ENCODE results near the gene ZNF544.
"Not testable (repeated sequence)": the region's sequence is repeated elsewhere in the genome, so short reads cannot be mapped to it uniquely, and the experiment has no call there.

The ZNF544 gene

GRCh38 chr19:58252102-58252685 lies 23.5 kb downstream of the ZNF544 start:
- no peak for DNase-seq

DNA sequence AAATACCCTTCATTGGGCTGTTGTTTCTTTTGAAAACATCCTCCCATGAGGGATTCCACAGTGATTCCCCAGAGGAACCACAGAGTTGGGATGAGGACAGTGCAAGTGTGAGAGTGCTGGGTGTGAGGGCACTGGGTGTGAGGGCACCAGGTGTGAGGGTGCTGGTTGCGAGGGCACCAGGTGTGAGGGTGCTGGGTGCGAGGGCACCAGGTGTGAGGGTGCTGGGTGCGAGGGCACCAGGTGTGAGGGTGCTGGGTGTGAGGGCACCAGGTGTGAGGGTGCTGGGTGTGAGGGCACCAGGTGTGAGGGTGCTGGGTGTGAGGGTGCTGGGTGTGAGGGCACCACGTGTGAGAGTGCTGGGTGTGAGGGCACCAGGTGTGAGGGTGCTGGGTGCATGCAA lies 29.5 kb downstream of the ZNF544 start:
- DNase-seq = not testable (repeated sequence)

GRCh38 chr19:58261600-58261967 lies 32.9 kb downstream of the ZNF544 start:
- no peak for DNase-seq

DNA sequence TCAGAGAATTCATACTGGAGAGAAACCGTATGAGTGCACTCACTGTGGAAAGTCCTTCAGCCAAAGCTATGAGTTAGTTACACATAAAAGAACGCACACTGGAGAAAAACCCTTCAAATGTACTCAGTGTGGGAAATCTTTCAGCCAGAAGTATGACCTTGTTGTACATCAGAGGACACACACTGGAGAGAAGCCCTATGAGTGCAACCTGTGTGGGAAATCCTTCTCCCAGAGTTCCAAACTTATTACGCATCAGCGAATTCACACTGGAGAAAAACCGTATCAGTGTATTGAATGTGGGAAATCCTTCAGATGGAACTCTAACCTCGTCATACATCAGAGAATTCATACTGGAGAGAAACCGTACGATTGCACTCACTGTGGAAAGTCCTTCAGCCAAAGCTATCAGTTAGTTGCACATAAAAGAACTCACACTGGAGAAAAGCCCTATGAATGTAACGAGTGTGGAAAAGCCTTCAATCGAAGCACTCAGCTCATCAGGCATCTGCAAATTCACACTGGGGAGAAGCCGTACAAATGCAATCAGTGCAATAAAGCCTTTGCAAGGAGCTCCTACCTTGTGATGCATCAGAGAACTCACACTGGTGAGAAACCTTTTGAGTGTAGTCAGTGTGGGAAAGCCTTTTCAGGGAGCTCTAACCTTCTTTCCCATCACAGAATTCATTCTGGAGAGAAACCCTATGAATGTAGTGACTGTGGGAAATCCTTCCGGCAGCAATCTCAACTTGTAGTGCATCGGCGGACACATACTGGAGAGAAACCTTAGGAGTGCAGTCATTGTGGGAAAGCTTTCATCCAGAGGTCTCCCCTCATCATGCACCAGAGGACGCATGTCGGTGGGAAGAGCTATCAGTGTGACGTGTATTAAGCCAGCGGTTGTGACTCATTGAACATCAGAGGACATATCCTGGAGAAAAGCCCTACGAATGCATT lies 33.5 kb downstream of the ZNF544 start:
- DNase-seq = no peak

- DNase-seq = no peak
Observed at GRCh38 chr19:58262922-58263296, 34.2 kb downstream of the ZNF544 start.

GRCh38 chr19:58265100-58265499 lies 36.4 kb downstream of the ZNF544 start:
- no peak for DNase-seq

- no peak for DNase-seq
Observed at GRCh38 chr19:58268344-58268743, 39.6 kb downstream of the ZNF544 start.

DNA sequence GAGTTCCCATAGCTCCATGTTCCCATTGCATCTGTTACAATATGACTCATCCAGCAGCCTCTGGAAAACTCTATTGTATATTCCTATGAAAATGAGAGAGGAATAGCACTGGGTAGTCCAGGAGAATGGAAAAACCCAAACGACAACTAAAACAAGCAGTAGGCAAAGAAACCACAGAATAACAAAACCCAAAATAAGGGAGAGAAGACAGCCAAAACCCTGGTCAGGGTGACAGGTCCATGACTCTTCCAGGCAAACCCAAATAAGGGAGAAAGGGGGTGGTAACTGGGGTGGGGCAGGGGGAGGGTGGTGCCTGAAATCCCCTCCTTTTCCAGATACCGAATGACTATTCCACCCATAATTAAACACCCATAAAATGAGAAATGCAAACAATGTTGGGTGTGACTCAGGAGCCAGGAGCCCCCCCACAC lies 46.1 kb downstream of the ZNF544 start:
- peak in 10 of 58 donors; percentile 1 to 49 (median 8) for DNase-seq

- no peak for DNase-seq
Observed at GRCh38 chr19:58275564-58275963, 46.9 kb downstream of the ZNF544 start.

GRCh38 chr19:58277197-58277596 lies 48.5 kb downstream of the ZNF544 start:
- DNase-seq = no peak

GRCh38 chr19:58277748-58278540 lies 49.2 kb downstream of the ZNF544 start:
- no peak for DNase-seq

DNA sequence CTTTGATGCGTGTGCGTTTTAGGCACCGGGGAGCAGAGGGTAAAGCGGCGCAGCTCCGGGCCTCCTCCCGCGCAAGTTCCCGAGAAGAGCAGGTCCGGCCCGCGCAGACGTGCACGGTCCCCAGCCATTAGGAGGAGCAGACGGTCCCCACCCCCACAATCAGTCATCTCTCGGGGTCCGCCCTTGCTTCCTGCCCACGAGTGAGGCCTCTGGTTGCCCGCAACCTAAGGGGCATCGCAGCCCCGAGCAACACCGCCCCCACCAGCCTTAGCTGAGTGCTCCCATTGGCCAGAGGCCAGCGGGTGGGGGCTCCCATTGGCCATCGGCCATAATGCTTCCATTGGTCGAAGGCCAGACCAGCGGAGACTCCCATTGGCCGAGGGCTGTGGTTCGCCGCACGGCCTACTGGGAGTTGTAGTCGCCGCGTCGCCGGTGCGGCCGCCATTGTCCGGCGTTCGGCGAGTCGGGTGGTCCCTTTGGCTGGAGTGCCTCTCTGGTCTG lies 49.9 kb downstream of the ZNF544 start, which contains the start of gene ZNF8:
Gene ZNF8, plus strand, starts transcription at position 415 of the 501 bp plus-strand sequence. CDS start 127 bp downstream, outside the sequence.
- peak; percentile 80 to 99 (median 95) for DNase-seq

DNA sequence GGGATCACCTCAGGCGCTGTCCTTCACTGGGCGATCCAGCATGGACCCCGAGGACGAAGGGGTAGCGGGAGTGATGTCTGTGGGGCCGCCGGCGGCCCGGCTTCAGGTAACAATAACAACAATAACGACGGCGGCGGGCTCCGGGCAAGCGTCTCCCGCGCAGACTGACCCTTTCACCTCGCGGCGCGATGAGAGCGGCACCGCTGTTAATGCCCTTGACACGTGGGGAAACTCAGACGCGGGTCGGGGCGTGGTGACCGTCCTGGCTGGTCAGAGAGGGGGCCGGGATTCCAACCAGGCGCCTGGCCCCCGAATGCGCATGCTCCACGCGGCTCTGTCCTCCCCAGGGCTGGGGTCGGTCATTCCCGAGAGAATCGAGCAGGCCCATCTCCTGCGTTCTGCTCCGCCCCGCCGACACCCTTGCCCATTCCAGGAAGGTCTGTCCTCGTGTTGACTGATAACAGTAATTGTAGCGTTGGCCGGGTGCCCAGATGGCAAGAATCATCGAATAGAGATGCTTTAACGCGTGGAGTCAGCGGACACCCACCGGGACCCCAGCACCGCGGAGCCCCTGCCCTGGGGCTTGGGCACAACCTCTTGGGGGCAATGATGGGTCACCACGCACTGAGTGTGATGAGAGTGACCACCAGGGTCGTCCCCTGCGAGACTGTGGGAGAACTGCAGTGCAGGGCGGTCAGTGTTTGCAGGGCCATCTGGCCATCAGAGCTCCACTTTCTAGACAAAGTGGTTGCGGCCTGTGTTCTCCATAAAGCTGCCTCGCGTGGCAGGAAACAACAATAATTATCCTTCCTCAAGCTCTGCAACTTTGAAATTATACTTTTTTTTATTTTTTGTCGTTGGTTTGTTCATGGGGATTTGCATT lies 50.6 kb downstream of the ZNF544 start:
- peak in 55 of 58 donors; percentile 20 to 83 (median 61) for DNase-seq

DNA sequence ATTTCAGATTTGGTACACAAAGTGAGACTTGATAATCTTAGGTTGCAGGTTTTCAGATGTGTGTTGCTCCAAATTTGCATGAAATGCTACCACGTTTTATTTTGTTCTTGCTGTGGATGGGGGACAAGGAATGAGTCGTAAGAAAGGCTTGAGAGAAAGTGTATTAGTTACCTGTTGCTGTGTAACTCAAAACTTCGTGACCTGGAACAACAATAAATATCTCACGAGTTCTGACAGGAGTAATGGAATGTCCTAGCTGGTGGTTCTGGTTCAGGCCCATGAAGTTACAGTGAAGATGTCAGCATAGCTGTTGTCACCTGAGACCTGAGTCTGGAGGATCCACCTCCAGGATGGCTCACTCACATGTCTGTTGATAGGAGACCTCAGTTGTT lies 51.2 kb downstream of the ZNF544 start:
- DNase-seq = no peak

DNA sequence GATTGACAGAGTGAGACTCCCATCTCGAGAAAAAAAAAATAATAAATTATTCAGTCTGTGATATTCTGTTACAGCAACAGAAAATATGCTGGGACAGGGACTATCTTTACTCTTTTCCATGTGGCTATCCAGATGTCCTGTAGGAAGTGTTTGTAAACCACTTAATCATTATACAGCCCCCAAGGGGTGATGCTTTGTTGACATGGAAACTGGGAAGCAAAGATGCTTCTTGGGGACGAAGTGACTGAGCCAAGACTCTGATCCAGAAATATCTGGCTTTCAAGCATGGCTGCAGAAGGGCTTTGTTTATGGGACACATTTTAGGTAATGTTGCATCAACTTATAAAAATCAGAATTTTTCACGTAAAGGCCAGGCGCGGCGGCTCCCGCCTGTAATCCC lies 55.5 kb downstream of the ZNF544 start:
- DNase-seq = peak in 5 of 58 donors; percentile 1 to 43 (median 9)

GRCh38 chr19:58291943-58292342 lies 63.2 kb downstream of the ZNF544 start:
- DNase-seq = no peak

DNA sequence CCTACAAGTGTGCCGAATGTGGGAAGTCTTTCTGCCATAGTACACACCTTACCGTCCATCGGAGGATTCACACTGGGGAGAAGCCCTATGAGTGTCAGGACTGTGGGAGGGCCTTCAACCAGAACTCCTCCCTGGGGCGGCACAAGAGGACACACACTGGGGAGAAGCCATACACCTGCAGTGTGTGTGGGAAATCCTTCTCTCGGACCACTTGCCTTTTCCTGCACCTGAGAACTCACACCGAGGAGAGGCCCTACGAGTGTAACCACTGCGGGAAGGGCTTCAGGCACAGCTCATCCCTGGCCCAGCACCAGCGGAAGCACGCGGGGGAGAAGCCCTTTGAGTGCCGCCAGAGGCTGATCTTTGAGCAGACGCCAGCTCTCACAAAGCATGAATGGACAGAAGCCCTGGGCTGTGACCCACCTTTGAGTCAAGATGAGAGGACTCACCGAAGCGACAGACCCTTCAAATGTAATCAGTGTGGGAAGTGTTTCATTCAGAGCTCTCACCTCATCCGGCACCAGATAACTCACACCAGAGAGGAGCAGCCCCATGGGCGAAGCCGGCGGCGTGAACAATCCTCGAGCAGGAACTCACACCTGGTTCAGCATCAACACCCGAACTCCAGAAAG lies 66.1 kb downstream of the ZNF544 start:
- no peak for DNase-seq

GRCh38 chr19:58296104-58296503 lies 67.4 kb downstream of the ZNF544 start:
- no peak for DNase-seq

DNA sequence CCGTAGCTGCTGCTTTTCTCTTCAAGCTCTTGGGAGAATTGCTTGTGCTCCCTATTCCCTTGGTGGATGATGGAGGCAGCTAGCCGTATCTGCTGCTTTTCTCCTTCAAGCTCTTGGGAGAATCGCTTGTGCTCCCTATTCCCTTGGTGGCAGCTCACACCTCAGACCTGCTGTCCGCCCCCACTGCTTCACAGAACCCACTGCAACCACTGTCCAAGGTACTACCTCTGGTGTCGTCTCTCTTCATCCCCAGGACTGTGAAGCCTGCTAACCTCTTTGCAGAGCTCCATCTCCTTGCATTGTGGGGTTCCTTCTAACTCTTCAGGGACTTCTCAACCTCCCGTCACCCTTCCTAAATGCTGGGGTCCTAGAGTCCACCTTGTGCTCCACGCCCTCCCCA lies 71.9 kb downstream of the ZNF544 start:
- no peak for DNase-seq

DNA sequence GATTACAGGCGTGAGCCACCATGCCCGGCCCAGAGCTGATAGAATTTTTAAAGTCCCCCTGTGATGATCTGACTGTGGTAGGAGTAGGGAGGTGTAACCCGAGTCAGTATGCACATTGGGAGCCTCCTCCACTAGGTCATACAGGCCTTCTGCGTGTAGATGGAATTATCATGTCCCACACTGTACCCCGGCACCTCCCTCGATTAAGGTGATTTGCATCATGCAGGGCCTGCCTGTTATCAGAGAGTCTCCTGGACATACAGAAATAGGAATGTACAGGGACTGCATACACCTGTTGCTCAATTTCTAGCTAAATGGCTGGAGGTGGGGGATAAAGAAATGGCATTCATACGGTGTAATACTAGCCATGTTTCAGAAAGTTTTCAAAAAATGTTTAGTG lies 75.5 kb downstream of the ZNF544 start:
- no peak for DNase-seq
